ENCODE data around the gene PLAA. TPM values are rescaled to one million over a fixed set of nuclear protein-coding genes. Genes with fewer than 3 reads are reported as not detected.

PLAA gene
- total and polyA plus RNA-seq, 10 of the 15 experiments (the other 5 are each of a cell fraction or from before 2014, with no cell fraction given): 5.6 to 42.4 (median 34.1) TPM

GRCh38 chr9:26939955-26940711 is 6.9 kb downstream of the PLAA start:
- Histone ChIP-seq H3K79me2 (ENCODE audit: control insufficient read depth, insufficient read depth, low read length) (peaks cover 88% of the 10 kb centered on the region), H3K9me3 (replicated peaks; ENCODE audit: control insufficient read depth, insufficient read depth, low read length) (peaks cover 2% of the 10 kb centered on the region; the same call in 2 of the 3 replicates), H2AFZ (ENCODE audit: control insufficient read depth, low read depth, low read length) (no peak overlapping the region), H3K4me1 (ENCODE audit: control insufficient read depth, insufficient read depth, low read length) (no peaks in the 10 kb centered on the region), H3K9ac (ENCODE audit: control insufficient read depth, insufficient read depth, low read length) (no peak overlapping the region), H3K36me3 (ENCODE audit: control insufficient read depth in 2 of 2, insufficient read depth in 2 of 2, low read length in 1 of 2) (peaks cover 0 to 2% of the 10 kb centered on the region in 2 experiments; a peak in 1 of 4 replicates), H3K4me2 (ENCODE audit: control insufficient read depth, insufficient read depth) (peak overlapping the region; percentile 1; the same call in 1 of the 2 replicates), H3K4me3 (no peak overlapping the region), H4K20me1 (ENCODE audit: control insufficient read depth, insufficient read depth) (no peaks in the 10 kb centered on the region), H3K27me3 (replicated peaks in 1 of 2; ENCODE audit: control insufficient read depth in 2 of 2, insufficient read depth in 2 of 2, low read length in 1 of 2) (no peaks in the 10 kb centered on the region), H3K27ac (ENCODE audit: control insufficient read depth, insufficient read depth) (no peak overlapping the region)
- no peak for DNase-seq (ENCODE audit: low read depth, low spot score)
- FAIRE-seq: peak; percentile 56
- TF ChIP-seq RELB (IDR thresholded peaks at IDR 0.05; ENCODE audit: low read depth) (no peak), MEF2A (IDR thresholded peaks at IDR 0.05; ENCODE audit: insufficient read depth, low read depth, low read length) (no peak), ESRRA (IDR thresholded peaks at IDR 0.05; ENCODE audit: low read length) (no peak)
- in situ Hi-C loops (cut with MboI): no loop called here
- ChIA-PET CTCF (interaction anchor here (0.9 kb wide), 1 partner anchor 12 kb away, joined by 3 read pairs; no protein-coding TSS in a partner anchor), POLR2A (no interaction called here), RAD21 (ENCODE audit: unreplicated experiment) (no interaction called here), SMC1A (ENCODE audit: uncharacterized antibody, unreplicated experiment) (interaction anchor here (1.0 to 1.1 kb wide), 2 partner anchors 14 to 35 kb away, joined by 3 to 4 read pairs; no protein-coding TSS in a partner anchor)
- BruUV-seq (replicated peaks): no TSS peak
- 80% methylated on average over 3 of the region's 3 CpGs for WGBS (ENCODE audit: insufficient coverage, insufficient replicate concordance, low lambda C conversion rate, missing lambda C conversion rate)
- peak; percentile 10; the same call in 2 of the 3 replicates for ATAC-seq
- intact Hi-C loops (cut with micrococcal nuclease; ENCODE audit: unreplicated experiment): loop anchor here (10.0 kb wide), 1 partner anchor 195 kb away; no protein-coding TSS in a partner anchor
